NCI-H2081 treated with DMSO at 0.1 percent for 48 hours (cell line): ENCODE data around the gene UBQLN2.
"Not testable (repeated sequence)": the region's sequence is repeated elsewhere in the genome, so short reads cannot be mapped to it uniquely, and the experiment has no call there.

Experiments used
- DNase-seq: peaks from one replicate; lab custom pipeline; 2025; lab: John Stamatoyannopoulos, UW

UBQLN2 gene

DNA sequence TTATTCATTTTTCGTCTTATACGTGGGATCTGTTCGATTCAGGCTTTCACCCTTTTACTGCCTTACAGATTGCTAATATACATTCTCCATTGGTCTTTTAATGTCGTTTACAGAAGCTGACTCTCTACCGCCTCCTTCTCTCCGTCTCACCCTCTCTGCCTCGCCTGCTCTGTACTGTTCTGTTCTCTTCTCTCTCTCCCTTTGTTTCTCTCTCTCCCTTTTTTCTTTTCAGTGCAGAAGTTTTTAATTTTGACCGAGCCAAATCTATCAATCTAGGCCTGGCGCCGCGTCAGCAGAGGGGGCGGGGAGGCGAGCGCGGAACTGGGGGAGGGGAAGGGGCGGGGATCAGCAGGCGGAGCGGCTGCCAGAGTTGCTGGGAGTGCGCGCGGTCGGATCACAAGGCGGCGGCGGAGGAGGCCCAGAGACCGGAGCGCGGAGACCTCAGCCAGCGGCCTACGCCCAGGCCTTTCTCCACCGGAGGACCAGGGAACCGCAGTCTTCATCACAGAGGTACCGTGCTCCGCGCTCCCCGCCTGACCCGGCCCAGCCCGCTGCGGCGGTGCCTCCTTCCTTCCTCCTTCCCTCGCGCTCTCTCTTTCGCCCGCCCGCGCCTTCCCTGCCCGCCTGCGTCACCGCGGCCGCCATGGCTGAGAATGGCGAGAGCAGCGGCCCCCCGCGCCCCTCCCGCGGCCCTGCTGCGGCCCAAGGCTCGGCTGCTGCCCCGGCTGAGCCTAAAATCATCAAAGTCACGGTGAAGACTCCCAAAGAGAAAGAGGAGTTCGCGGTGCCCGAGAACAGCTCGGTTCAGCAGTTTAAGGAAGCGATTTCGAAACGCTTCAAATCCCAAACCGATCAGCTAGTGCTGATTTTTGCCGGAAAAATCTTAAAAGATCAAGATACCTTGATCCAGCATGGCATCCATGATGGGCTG, at the start of gene UBQLN2:
TSS of gene UBQLN2 (plus strand) at position 397 of the 931 bp plus-strand sequence. CDS start at position 644, 247 bp downstream.
- peak; percentile 39 for DNase-seq

DNA sequence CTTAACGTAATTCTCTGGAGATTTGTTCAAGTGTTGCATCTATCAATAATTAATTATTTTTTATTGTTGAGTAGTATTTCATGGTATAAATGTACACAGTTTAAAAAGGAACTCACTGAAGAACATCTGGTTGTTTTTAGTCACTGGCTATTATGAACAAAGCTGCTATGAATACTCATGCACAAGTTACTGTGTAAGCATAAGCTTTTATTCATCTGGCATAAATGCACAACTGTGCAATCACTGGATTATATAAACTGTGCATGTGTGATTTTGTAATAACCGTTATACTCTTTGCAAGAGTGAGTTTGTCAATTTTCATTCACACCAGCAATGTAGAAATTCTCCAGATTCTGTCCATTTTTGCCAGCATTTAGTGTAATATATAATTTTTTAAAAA, 43.8 kb upstream of the UBQLN2 start:
- no peak for DNase-seq

DNA sequence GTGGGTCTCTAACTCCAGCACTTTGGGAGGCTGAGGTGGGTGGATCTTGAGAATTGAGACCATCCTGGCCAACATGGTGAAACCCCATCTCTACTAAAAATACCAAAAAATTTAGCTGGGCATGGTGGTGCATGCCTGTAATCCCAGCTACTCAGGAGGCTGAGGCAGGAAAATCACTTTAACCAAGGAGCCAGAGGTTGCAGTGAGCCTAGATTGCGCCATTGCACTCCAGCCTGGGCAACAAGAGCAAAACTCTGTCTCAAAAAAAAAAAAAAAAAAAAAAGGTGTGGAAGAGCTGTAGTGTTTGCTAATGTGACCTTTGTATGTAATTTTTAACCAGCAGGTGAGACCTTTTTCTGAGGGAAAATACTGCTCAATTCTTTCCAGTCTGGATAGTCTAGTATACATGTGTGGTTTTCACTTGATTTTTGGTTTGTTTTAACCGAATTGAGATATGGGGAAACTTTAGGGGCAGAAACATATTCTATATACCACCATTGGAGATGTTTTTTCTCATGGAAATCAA, 33.9 kb upstream of the UBQLN2 start:
- not testable (repeated sequence) for DNase-seq

DNA sequence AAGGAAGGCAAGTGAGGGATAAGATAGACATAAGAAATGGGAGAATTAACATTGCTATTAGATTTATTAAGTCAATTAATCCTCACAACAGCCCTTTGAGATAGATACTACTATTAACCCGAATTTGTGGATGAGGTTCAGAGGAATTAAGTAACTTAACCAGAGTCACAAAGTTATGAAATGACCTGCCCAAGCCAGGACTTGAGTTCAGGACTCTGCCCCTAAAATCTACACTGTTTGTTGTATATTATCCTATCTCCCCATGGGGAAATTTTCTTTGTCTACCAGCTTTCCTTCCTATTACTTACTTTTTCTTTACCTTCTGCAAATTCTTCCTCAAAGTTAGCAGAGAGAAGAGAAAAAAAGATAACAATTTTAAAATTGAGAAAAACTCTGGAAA, 33.4 kb upstream of the UBQLN2 start:
- DNase-seq: no peak

DNA sequence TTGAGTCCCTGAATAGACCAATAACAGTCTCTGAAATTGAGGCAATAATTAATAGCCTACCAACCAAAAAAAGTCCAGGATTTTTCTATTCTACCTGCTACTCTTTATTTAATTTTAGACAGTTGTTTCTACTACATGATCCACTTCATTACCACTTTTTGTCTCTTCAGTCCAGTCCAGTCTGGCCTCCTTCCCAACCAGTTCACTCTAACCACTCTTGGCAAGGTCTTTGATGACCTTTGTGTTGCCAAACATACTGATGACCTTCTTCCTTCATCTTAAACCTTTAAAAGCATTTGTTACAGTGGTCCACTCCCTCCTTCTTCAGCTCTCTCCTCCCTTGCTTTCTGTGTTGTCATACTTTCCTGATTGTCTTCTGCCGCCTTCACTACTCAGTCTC, 12.8 kb upstream of the UBQLN2 start:
- no peak for DNase-seq

DNA sequence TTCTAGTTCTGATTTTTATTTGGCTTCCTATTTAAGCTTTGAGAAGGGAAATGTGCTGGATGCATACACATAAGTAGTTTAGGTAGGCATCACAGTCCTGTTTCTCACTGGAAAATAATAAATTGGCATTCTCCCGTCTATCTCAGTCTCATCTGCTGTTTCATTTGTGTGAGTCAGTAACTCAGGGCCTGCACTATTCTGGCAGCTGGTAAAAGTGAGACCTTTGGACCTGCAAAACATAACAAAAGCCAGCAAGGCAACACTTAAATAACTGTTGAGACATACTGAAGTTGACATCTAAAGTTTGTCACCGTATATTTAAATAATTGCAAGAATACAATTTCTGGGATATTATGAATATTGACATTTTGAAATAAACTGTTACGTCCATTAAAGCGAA, 8.6 kb upstream of the UBQLN2 start:
- no peak for DNase-seq

DNA sequence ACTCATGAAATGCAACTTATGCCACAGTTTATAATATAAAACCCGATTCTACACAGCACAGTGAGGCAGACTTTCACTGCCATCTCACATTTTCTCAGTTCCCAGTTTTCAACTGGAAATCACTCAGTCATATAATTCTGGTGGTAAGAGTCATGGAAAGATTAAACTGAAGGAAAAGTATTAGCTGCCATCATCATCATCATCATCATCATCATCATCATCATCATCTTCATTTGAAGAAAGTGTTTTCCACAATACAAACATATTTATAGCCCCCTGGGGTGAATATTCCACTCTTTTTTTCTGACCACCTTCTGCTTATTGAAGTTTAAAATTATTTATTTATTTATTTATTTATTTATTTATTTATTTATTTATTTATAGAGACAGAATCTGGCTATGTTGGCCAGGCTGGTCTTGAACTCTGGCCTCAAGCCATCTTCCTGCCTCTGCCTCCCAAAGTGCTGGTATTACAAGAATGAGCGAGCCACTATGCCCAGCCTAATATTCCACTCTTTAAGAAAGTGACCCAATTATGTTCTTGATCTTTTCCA, 6.0 kb upstream of the UBQLN2 start:
- no peak for DNase-seq

DNA sequence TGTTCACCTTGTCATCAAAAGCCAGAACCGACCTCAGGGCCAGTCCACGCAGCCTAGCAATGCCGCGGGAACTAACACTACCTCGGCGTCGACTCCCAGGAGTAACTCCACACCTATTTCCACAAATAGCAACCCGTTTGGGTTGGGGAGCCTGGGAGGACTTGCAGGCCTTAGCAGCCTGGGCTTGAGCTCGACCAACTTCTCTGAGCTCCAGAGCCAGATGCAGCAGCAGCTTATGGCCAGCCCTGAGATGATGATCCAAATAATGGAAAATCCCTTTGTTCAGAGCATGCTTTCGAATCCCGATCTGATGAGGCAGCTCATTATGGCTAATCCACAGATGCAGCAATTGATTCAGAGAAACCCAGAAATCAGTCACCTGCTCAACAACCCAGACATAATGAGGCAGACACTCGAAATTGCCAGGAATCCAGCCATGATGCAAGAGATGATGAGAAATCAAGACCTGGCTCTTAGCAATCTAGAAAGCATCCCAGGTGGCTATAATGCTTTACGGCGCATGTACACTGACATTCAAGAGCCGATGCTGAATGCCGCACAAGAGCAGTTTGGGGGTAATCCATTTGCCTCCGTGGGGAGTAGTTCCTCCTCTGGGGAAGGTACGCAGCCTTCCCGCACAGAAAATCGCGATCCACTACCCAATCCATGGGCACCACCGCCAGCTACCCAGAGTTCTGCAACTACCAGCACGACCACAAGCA, 898 bp downstream of the UBQLN2 start:
- no peak for DNase-seq

DNA sequence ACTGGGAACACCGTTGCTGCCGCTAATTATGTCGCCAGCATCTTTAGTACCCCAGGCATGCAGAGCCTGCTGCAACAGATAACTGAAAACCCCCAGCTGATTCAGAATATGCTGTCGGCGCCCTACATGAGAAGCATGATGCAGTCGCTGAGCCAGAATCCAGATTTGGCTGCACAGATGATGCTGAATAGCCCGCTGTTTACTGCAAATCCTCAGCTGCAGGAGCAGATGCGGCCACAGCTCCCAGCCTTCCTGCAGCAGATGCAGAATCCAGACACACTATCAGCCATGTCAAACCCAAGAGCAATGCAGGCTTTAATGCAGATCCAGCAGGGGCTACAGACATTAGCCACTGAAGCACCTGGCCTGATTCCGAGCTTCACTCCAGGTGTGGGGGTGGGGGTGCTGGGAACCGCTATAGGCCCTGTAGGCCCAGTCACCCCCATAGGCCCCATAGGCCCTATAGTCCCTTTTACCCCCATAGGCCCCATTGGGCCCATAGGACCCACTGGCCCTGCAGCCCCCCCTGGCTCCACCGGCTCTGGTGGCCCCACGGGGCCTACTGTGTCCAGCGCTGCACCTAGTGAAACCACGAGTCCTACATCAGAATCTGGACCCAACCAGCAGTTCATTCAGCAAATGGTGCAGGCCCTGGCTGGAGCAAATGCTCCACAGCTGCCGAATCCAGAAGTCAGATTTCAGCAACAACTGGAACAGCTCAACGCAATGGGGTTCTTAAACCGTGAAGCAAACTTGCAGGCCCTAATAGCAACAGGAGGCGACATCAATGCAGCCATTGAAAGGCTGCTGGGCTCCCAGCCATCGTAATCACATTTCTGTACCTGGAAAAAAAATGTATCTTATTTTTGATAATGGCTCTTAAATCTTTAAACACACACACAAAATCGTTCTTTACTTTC, 1.8 kb downstream of the UBQLN2 start:
- no peak for DNase-seq

DNA sequence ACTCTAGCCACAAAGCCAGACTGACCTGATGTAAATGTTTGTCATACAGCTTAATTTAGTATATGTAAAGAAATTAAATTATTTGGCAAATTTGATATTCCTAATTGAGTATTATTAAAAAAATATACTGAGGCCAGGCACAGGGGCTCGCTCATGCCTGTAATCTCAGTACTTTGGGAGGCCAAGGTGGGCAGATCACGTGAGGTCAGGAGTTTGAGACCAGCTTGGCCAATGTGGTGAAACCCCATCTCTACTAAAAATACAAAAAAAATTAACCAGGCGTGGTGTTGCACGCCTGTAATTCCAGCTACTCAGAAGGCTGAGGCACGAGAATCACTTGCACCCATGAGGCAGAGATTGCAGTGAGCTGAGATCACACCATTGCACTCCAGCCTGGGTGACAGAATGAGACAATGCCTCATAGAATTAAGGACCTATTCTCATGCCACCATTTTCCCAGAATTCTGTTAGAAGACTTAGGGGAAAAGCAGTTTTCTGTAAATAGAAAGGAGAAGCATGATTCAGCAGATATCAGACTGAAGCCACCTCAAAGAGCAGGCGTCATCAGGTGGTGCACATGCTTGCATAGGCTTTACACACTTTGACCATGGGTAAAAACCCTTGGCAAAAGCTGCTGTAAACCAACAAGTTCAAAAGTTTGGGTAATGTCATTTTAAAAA, 6.1 kb downstream of the UBQLN2 start:
- DNase-seq: no peak

DNA sequence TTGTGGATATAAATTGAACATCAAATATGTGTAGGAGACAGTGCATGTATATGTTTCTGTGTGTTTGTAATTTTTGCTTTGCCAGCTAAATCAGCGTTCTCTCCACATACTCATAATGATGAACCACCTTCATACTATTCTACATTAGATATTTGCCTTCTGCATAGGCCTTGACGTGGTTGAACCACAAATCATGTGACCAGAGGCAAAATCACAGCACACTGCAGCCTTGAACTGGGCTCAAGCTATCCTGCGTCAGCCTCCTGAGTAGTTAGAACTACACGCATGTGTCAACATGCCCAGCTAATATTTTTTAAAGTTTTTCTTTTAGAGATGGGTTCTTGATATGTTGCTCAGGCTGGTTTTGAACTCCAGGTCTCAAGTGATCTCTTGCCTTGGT, 9.5 kb downstream of the UBQLN2 start:
- DNase-seq: no peak

DNA sequence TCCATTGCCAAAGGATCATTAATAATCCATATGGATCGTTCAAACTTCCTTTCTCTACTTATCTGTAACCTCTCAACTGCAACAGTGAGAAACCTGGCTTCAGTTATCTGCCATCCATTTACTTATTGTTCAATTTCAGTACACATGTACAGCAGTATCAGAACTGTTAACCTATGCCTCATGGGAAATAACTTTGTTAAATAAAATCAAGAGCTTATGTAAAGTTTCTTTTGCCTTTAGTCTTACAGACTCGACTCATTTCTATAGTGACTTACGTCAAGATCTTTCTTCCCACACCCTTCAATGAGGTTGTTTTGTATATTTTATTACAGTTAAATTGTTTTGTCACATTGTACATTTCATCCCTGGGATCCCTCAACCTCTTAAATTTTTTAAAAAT, 11.4 kb downstream of the UBQLN2 start:
- DNase-seq: no peak

DNA sequence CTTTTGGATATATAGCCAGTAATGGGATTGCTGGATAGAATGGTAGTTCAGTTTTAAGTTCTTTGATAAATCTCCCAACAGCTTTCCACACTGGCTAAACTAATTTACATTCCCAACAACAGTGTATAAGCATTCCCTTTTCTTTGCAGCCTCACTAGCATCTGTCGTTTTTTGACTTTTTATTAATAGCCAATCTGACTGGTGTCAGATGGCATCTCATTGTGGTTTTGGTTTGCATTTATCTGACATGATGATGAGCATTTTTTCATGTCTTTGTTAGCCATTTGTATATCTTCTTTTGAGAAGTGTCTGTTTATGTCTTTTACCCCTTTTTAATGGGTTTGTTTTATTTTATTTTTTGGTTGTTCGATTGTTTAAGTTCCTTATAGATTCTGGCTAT, 13.3 kb downstream of the UBQLN2 start:
- DNase-seq: no peak

DNA sequence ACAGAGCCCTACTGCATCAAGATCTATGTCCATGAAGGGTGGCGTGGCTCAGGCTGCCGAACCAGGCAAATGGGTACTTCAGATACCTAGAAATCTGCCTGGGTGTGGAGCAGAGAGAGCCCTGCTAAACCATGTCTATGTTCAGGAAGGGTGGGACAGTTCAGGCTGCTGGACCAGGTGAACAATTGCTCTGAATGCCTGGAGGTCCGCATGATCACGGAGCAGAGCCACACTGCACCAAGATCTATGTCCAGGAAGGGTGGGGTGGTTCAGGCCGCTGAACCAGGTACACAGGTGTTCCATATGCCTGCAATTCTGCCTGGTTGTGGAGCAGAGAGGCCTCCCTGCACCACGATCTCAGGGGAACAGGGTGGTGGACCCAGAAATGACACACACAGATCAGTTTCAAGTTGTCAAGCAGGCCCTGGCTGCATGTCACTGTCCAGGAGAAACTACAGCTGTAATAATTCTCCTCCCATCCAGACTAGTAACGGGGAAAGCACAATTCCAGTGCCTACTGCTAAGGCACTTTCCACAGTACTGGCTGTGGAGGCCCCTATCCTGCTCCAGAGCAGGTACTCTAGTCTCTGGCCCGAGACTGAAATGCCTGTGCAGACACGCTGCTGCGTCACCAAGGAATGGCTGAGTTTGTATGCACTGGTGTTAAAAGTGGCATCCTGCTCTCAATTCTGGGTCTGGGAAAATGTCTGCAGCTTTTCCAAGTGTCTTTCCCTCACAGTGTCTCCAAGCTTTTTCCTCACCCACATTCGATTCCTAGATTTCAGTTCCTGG, 25.2 kb downstream of the UBQLN2 start:
- no peak for DNase-seq

DNA sequence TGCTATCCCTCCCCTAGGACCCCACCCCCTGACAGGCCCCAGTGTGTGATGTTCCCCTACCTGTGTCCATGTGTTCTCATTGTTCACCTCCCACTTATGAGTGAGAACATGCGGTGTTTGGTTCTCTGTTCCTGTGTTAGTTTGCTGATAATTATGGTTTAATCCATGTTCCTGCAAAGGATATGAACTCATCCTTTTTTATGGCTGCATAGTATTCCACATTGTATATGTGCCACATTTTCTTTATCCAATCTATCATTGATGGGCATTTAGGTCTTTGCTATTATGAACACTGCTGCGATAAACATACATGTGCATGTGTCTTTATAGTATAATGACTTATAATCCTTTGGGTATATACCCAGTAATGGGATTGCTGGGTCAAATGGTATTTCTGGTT, 28.4 kb downstream of the UBQLN2 start:
- DNase-seq: not testable (repeated sequence)

DNA sequence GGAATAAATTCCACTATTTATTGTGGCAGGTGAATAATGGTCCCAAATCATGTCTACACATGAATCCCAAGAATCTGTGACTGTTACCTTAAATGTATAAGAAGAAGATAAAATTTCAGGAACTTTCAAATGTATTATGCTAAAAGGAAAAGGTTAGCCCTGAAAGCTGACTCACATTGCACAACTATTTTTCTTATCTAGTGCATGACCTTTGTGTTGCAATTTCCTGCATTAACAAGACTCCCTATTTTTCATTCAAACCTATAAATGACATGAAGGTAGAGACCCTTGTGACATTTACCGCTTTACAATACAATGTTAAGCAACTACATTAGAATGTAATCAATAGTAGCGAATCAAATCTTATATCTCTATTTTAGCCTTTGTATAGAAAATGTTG, 36.7 kb downstream of the UBQLN2 start:
- no peak for DNase-seq

DNA sequence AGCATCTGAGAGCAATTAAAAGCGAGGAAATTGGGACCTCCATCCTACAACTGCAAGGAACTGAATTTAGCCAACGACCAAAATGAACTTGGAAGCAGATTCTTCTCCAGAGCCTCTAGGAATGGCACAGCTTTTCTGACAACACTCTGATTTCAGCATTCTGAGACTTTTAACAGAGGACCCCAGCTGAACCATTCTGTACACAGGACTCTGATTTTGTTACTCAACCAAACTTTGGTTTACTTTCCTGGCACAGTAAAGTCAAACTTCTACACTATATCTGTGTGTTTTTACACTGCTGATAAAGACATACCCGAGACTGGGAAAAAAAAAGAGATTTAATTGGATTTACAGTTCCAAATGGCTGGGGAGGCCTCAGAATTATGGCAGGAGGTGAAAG, 37.6 kb downstream of the UBQLN2 start:
- DNase-seq: no peak

DNA sequence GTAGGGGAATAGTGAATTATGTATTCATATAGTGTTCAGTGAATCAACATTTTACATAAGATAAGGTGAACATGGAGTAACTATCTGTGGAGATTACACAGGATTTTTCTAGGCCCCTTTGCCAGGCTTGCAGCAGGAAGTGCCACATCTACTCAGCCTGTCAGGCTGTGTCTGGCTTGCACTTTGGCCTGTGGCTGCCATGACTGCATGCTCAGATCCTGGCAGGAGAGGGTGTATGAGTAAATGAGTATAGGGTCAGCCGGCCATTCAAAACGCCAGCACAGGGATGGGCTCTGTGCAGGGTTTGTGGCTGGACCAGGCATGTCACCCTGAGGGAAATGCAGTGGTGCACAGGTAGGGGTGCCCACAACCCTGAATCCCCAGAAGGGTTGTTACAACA, 51.9 kb downstream of the UBQLN2 start:
- DNase-seq: no peak
